Measurements from ENCODE around the gene TM7SF2. TPM values are rescaled to one million over a fixed set of nuclear protein-coding genes. Genes with fewer than 3 reads are reported as not detected.
A peak's percentile ranks its signal among the peaks of the same experiment; 100 is the strongest.

Gene TM7SF2
- total RNA-seq, 1 experiment from 2014 or later = 49.5 TPM

DNA sequence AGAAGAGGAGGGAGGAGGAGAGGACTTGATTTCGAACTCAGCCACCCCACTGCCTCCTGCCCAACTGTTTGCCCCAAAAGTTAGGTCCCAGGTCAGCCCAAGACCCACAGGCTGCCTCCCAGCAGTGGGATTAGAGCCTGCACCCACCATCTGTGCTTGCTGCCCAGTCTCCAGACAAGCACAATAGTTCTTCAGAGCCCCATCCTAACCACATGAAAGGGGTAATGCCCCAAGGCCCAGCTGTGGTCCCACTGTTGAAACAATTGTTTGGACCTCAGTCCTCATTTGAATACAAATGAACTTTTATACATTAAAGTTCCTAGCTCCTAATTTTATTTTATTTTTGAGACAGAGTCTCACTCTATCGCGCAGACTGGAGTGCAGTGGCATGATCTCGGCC is 21.0 kb upstream of the TM7SF2 start:
- Histone ChIP-seq H4K20me1 (ENCODE audit: insufficient read depth) (no peaks in the 10 kb centered on the region), H3K4me1 (replicated peaks; ENCODE audit: insufficient read depth) (peaks cover 3% of the 10 kb centered on the region), H3K79me2 (ENCODE audit: low read depth) (peaks cover 6% of the 10 kb centered on the region; the same call in 1 of the 2 replicates), H3K27ac (no peak overlapping the region), H3K36me3 (ENCODE audit: low read depth) (peaks cover 7% of the 10 kb centered on the region; the same call in 1 of the 2 replicates), H3K27me3 (ENCODE audit: insufficient read depth, low read depth) (no peaks in the 10 kb centered on the region), H3F3A (ENCODE audit: insufficient read depth, low read depth) (peaks cover 34% of the 10 kb centered on the region; the same call in 1 of the 2 replicates), H3K9me2 (ENCODE audit: insufficient read depth) (no peaks in the 10 kb centered on the region), H3K4me3 (no peak overlapping the region), H2AFZ (no peak overlapping the region), H3K4me2 (no peak overlapping the region), H3K9me3 (ENCODE audit: insufficient read depth, low read depth) (no peaks in the 10 kb centered on the region)
- POLR2A ChIA-PET (ENCODE audit: unreplicated experiment) = no interaction called here
- no peak for DNase-seq
- intact Hi-C loops (cut with micrococcal nuclease; ENCODE audit: unreplicated experiment) = no loop called here
- TF ChIP-seq, protein P1, sequence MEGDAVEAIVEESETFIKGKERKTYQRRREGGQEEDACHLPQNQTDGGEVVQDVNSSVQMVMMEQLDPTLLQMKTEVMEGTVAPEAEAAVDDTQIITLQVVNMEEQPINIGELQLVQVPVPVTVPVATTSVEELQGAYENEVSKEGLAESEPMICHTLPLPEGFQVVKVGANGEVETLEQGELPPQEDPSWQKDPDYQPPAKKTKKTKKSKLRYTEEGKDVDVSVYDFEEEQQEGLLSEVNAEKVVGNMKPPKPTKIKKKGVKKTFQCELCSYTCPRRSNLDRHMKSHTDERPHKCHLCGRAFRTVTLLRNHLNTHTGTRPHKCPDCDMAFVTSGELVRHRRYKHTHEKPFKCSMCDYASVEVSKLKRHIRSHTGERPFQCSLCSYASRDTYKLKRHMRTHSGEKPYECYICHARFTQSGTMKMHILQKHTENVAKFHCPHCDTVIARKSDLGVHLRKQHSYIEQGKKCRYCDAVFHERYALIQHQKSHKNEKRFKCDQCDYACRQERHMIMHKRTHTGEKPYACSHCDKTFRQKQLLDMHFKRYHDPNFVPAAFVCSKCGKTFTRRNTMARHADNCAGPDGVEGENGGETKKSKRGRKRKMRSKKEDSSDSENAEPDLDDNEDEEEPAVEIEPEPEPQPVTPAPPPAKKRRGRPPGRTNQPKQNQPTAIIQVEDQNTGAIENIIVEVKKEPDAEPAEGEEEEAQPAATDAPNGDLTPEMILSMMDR (conservative IDR thresholded peaks at IDR 0.05) = no peak
- no peak for TF ChIP-seq EZH2 (IDR thresholded peaks at IDR 0.05; ENCODE audit: low read depth)
- no TSS peak for BruUV-seq (replicated peaks)
- CTCF ChIA-PET = no interaction called here

GRCh38 chr11:65095427-65095826 is 16.2 kb upstream of the TM7SF2 start:
- no peaks in the 10 kb centered on the region for H3K9me3 ChIP-seq (ENCODE audit: insufficient read depth, low read depth)
- peaks cover 11% of the 10 kb centered on the region; the same call in 1 of the 2 replicates for H3K36me3 ChIP-seq (ENCODE audit: low read depth)
- no peak for TF ChIP-seq EZH2 (IDR thresholded peaks at IDR 0.05; ENCODE audit: low read depth)
- TF ChIP-seq, protein P1 (conservative IDR thresholded peaks at IDR 0.05) = no peak
- H3K4me3 ChIP-seq = peak overlapping the region; percentile 85; the same call in 1 of the 2 replicates
- ChIA-PET CTCF (interaction anchor here (1.1 kb wide), 1 partner anchor 18 kb away, joined by 3 read pairs; no protein-coding TSS in a partner anchor), POLR2A (ENCODE audit: unreplicated experiment) (no interaction called here)
- no peaks in the 10 kb centered on the region for H3K27me3 ChIP-seq (ENCODE audit: insufficient read depth, low read depth)
- peaks cover 29% of the 10 kb centered on the region for H3K79me2 ChIP-seq (ENCODE audit: low read depth)
- H3K4me1 ChIP-seq (replicated peaks; ENCODE audit: insufficient read depth) = peaks cover 14% of the 10 kb centered on the region
- peak overlapping the region; percentile 99 for H3K4me2 ChIP-seq
- no peaks in the 10 kb centered on the region for H4K20me1 ChIP-seq (ENCODE audit: insufficient read depth)
- no TSS peak for BruUV-seq (replicated peaks)
- H3F3A ChIP-seq (ENCODE audit: insufficient read depth, low read depth) = peaks cover 32% of the 10 kb centered on the region
- H3K9me2 ChIP-seq (ENCODE audit: insufficient read depth) = no peaks in the 10 kb centered on the region
- no peak for DNase-seq
- peak overlapping the region; percentile 87 for H2AFZ ChIP-seq
- intact Hi-C loops (cut with micrococcal nuclease; ENCODE audit: unreplicated experiment) = loop anchor here (5.0 kb wide), 1 partner anchor 53 kb away; the partner anchor contains the start of gene SAC3D1
- no peak overlapping the region; the same call in 1 of the 2 replicates for H3K27ac ChIP-seq

- POLR2A ChIA-PET (ENCODE audit: unreplicated experiment) = interaction anchor here (0.6 to 0.7 kb wide), 4 partner anchors 11 to 795 kb away, joined by 3 to 20 read pairs (median 11); no protein-coding TSS in a partner anchor
- Histone ChIP-seq H3K27ac (peak within 1 kb of the TSS; percentile 63), H2AFZ (peak within 1 kb of the TSS; percentile 87), H3K4me3 (peak within 1 kb of the TSS; percentile 85), H3K4me1 (replicated peaks; ENCODE audit: insufficient read depth) (peaks cover 20% of the 10 kb centered on the region), H3K27me3 (ENCODE audit: insufficient read depth, low read depth) (no peaks in the 10 kb centered on the region), H3K4me2 (peak within 1 kb of the TSS; percentile 99), H3K79me2 (ENCODE audit: low read depth) (peaks cover 29% of the 10 kb centered on the region), H3K9me2 (ENCODE audit: insufficient read depth) (no peaks in the 10 kb centered on the region), H4K20me1 (ENCODE audit: insufficient read depth) (no peaks in the 10 kb centered on the region; the same call in 1 of the 2 replicates), H3K9me3 (ENCODE audit: insufficient read depth, low read depth) (no peaks in the 10 kb centered on the region), H3K36me3 (ENCODE audit: low read depth) (peaks cover 11% of the 10 kb centered on the region; the same call in 1 of the 2 replicates), H3F3A (ENCODE audit: insufficient read depth, low read depth) (peaks cover 40% of the 10 kb centered on the region)
- intact Hi-C loops (cut with micrococcal nuclease; ENCODE audit: unreplicated experiment) = loop anchor here (1.0 to 5.0 kb wide), 2 partner anchors 12 to 54 kb away; partner anchors contain the start of genes CDCA5, SAC3D1 and ZFPL1
- BruUV-seq (replicated peaks) = TSS peak; percentile 93
- CTCF ChIA-PET = interaction anchor here (0.5 to 0.7 kb wide), 3 partner anchors 89 to 251 kb away, joined by 3 to 12 read pairs (median 5); no protein-coding TSS in a partner anchor
- peak; percentile 84 to 89 for DNase-seq
- TF ChIP-seq, protein P1 (conservative IDR thresholded peaks at IDR 0.05) = no peak
- no peak for TF ChIP-seq EZH2 (IDR thresholded peaks at IDR 0.05; ENCODE audit: low read depth)
Observed at GRCh38 chr11:65095974-65096806, 15.5 kb upstream of the TM7SF2 start, which contains the start of gene VPS51. Gene VPS51, plus strand, starts transcription at chr11:65096214. Its CDS starts 37 bp downstream, at chr11:65096251.
